ENCODE results near the gene NUP98.

NUP98 gene

DNA sequence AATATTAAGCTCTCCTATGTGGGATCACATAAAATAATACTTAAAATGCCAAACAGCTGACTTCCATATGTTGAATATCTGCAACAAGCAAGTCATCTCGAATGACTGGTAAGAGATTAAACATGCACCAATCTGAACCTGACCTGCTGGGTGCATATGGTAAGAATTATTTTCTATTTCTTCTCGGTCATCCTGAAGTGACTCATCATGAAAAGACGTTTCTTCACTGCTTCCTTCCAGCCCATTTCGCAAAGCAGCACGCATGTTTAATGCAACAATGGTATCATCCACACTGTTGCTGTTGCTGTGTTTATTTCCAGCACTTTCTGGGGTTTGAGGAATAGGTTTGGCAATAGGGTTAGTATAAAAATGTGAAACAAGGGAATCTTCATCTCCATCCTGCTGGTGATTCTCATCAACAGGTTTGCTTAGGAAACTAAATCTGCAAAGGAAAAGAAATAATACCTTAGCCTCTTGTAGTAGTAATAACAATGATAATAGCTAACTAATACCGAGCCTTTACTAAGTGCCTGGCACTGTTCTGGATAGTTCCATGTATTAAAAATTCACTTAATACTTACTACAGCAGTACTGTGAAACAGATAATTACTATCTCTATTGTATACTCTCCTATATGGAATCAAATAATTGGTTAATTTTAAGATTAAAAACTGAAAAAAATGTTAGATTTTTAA, 74.2 kb downstream of the NUP98 start:
- no peak for DNase-seq

DNA sequence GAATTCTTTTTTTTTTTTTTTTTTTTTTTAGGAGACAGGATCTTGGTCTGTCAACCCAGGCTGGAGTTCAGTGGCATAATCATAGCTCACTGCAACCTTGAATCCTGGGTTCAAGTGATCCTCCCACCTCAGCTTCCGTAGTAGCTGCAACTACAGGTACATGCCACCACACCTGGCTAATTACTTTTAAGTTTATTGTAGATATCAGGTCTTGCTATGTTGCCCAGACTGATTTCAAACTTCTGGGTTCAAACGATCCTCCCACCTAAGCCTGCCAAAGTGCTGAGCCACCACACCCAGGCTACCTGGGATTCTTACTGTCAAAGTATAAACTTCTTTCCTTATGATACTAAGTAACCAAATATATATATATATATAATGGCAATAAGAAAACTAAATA, 75.3 kb downstream of the NUP98 start:
- DNase-seq = no peak

DNA sequence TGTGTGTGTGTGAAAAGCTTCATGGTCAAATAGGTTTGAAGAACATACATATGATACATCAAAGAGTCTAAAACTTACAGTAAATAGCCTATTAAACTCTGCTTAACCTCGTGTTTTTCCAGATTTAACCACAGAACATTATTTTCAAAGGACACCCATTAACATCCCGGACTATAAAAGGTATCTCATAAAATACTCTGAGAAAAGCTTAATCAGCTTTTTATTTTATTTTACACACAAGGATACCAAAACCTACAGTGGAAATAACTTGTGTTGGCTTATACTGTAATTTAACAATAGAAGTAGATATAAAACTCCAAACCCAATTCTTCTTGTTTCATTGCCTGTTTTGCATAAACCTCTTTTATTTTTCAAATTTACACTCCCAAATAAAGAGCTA, 76.4 kb downstream of the NUP98 start:
- DNase-seq = no peak

DNA sequence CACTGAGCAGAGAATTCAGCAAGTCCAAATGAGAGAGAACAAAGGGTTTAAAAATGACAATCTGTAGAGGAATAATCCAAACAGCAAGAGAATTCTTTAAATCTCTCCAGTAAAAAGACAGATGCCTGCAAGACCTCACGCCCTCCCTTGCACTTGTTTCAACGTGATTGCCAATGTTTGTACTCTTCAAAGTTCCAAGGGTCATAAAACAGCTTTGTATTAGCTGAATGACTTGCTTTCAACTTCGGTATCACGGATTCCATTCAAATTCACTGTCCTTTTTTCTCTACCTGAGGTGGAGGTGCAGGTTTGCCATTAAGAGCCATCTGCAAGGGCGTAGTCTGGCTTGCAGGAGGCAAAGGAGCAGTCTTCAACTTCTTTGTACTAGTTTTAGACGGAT, 85.1 kb downstream of the NUP98 start:
- DNase-seq = no peak

DNA sequence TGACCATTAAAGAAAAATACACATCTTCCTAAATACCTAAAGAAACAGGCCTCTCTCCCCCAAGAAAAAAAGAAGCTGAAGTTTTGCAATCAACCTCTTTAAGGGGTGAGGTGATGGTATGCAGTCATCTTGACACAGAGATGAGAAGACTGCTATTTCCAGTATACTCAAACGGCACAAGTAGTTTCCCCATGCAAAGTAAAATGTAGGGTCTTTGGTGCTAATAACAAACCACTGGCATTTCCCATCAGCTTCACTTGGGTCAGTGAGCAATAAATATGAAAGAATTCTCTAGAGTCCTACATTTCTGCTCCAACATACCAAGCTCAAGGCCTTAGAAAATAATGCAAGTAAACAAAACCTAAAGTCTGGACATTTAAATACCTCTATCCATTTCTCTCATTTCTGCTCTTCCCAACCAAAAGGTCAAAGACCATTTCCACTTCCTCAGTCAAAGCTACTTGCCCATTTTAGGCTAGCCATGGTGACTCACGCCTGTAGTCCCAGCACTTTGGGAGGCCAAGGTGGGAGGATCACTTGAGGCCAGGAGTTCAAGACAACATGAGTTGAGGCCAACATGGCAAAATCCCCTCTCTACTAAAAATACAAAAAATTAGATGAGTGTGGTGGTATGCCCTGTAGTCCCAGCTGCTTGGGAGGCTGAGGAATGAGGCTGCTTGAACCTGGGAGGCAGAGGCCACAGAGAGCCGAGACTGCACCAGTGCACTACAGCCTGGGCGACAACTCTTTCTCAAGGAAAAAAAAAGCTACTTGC, 86.7 kb downstream of the NUP98 start:
- DNase-seq = no peak

DNA sequence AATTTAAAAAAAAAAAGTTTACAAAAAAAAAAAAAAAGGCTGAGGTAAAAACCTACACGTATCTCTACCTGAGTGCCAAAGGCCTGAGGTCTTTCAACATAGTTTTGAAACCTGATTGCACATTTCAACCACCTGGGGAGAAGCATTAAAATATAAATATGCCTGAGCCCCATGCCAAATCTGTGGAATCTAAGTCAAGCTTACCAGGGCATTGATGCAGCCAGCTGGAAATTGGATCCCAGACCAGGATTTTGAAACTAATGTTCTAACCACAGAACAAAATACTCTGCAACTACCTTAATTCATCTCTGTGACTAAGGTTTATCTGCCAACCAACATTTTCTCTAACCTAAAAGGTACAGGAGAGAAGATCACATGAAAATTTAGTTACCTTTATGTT, 87.4 kb downstream of the NUP98 start:
- DNase-seq = no peak

DNA sequence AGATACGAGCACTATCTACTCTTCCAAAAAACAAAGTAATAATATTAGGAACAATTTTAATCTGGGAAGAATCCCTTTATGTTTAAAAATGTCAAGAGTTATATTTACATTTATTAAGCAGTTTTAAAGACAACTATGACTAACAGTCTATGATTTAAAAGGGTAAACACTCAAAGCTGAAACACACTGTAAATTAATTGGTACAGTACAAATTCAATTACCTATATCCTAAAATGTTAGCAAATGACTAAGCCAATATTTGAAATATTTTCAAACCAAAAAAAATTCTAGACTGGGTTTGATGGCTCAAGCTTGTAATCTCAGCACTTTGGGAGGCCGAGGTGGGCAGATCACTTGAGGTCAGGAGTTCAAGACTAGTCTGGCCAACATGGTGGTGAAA, 90.2 kb downstream of the NUP98 start:
- DNase-seq = no peak

DNA sequence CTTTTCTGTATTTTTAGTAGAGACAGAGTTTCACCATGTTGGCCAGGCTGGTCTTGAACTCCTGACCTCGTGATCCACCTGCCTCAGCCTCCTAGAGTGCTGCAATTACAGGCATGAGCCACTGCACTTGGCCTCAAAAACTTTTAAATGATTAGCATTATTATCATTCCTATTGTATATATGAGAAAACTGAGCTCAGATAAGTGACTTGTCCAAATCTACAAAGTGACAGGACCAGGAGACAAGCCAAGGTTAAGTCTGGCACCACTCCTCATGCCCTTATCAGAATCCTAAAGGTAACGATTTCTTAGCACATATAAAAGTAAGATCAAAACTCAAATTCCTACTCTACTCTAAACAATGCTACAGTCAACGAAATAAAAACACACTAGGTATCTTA, 94.0 kb downstream of the NUP98 start:
- no peak for DNase-seq

DNA sequence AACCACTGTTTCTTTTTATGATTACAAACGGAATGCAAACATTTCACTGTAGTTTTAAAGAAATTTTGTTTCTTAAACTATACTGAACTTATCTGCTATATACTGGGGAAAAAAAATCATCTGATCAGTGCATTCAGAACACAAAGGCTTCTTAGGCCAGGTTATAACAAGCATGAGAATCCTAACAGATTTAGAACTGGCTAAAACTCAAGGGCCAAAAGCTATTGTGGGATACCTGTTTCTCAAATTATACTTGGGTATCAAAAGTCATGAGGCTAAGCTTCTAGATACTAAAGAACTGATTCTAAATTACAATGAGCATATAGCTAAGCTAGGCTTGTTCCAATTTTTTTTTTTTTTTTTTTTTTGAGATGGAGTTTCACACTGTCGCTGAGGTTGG, 96.4 kb downstream of the NUP98 start:
- no peak for DNase-seq

DNA sequence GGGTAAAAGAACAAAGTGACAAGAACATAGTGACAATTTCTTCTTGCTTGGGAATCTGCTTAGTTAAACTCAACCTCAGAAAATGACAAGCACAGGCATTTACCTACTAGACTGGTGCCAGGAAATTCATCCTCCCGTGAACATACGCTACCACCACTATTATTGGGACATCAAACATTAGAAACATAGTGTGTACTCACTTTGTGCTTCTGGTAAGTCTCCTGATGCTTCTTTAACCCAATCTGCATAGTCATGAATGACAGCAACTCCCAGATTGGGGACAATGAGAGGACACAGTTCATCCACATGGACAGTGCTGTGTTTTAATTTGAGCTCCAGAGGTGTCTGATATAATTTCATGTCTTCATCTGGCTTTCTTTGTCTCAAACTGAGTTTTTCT, 96.9 kb downstream of the NUP98 start:
- no peak for DNase-seq

DNA sequence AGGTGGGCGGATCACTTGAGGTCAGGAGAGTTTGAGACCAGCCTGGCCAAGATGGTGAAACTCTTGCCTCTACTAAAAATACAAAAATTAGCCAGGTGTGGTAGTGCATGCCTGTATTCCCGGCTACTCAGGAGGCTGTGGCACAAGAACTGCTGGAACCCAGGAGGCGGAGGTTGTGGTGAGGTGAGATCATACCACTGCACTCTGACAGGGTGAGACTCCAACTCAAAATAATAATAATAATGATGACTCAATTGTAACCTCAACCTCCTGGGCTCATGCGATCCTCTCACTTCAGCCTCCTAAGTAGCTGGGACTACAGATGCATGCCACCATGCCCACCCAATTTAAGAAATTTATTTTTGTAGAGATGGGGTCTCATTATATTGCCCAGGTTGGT, 110.6 kb downstream of the NUP98 start:
- DNase-seq = no peak

DNA sequence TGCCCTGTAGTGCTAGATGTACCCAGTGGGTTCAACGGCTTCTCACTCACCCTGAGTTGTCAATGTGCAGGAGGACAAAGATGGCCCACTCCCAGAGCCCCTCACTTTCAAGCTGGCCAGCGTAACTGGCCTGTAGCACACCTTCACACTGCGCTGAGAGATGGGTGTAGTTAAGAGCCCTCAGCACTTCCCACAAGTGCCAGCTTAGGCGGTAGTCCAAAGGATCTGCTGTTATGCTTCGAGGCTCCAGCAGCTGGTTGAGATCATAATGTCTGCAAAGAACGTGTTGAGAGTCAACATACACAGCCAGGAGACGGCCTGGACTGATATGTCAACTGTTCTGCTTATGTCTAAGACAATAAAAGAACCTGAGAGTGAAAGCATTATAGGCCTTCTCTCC, 111.4 kb downstream of the NUP98 start:
- DNase-seq = no peak

DNA sequence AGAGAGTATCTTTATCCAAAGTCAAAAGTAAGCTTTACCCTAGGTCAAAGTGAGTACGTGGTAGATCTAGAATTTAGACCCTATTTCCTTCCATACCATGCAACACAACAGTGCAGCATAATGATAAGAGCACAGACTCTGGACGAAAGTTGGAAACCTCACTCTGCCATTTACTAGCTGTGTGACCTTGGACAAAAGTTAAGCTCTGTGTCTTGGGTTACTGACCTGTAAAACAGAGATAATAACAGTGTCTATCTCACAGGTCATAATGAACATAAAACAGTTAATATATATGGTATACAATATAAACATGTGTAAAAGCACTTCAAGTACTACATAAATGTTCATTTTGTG, 112.6 kb downstream of the NUP98 start:
- DNase-seq = no peak

DNA sequence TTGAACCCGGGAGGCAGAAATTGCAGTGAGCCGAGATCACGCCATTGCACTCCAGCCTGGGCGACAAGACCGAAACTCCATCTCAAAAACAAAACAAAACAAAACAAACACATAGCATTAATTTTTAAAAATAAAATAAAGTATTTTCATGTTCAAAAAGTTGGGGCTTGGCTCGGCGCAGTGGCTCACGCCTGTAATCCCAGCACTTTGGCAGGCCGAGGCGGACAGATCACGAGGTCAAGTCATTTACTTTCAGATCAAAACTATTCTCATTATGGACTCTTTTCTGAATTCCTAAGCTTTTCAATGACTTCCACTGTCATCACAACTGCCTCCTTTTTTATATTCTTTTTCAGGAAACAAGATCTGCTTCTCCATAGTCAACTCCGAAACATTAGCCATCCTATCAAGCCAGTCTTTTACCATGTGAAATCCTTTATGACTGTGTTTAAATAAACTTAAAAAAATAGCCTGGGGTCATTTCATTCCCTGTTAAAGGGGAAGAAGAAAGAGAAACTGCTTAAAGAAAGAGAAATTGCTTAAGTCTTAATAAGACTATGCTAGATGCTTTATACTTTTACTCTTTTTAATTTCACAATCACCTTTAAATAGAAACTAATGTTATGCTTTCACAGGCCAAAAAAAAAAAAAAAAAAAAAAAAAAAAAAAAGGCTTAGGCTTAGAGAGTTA, 113.1 kb downstream of the NUP98 start:
- no peak for DNase-seq

DNA sequence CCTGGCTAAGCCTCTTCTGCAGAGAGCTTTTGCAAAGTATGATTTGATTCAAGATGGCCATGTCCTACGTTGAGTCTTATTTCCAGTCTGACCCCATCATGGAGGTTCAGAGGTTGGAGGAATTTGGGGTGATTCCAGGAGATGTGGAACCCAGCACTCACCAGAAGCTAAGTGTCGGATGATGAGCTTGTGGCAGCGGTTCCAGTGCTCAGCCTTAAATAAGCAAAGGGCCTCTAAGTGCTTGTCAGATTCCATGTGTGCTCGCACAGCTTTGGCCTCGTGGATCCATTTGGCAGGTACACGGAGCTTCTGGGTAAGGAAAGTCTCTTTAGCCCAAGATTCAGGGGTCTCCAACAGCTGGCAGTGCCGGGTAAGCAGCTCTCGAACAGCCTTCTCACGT, 114.3 kb downstream of the NUP98 start:
- DNase-seq = no peak

DNA sequence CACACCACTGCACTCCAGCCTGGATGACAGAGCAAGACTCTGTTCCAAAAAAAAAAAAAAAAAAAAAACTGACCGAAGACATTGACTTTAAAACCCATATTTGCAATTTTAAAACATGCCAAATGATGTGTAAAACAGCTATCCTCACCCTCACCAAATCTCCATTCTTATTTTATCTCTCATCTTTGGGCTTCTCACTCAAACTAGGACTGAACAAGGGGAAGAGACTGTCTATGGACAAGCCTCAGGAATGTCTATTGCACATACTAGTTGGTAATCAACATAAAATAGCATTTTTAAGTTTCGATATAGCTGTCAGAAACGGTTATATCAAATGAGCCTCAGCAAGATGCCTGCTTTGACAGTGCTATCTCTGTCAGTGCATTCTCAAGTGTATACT, 118.3 kb downstream of the NUP98 start:
- DNase-seq = no peak

DNA sequence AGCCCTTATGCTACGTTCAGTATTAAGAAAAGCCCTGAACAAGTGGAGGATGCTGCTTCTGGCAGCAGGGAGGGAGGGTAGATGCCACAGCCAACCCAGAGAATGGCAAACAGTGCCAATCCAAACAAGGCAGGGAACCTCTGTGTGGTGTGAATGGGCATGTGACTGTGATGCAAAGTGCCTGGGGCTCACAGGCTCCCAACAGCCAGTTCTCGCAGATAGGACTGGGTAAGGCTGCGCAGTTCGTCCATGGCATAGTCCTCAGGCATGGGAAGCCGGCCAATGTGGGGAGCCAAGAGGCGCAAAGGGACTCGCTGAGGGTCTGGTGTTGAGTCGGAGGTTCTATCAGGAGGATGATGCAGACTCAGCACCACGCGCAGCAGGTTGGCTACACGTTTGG, 121.4 kb downstream of the NUP98 start:
- no peak for DNase-seq

DNA sequence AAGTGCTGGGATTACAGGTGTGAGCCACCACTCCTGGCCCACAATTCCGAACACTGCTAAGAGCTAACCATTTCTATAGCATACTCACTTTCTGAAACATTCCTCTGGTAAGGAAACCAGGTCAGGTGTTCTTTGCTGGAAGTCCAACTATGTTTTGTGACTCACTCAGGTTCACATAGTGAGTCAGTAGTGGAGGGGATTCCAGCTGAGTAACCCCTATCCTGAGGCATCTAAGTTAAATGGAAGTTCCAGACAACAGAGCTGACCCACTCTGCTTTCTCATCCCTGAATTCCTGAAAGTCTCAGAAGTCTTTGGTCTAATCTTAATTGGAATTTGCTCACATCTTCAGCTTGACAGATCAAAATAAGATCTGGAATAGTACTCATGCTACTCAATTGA, 123.2 kb downstream of the NUP98 start:
- DNase-seq = no peak

DNA sequence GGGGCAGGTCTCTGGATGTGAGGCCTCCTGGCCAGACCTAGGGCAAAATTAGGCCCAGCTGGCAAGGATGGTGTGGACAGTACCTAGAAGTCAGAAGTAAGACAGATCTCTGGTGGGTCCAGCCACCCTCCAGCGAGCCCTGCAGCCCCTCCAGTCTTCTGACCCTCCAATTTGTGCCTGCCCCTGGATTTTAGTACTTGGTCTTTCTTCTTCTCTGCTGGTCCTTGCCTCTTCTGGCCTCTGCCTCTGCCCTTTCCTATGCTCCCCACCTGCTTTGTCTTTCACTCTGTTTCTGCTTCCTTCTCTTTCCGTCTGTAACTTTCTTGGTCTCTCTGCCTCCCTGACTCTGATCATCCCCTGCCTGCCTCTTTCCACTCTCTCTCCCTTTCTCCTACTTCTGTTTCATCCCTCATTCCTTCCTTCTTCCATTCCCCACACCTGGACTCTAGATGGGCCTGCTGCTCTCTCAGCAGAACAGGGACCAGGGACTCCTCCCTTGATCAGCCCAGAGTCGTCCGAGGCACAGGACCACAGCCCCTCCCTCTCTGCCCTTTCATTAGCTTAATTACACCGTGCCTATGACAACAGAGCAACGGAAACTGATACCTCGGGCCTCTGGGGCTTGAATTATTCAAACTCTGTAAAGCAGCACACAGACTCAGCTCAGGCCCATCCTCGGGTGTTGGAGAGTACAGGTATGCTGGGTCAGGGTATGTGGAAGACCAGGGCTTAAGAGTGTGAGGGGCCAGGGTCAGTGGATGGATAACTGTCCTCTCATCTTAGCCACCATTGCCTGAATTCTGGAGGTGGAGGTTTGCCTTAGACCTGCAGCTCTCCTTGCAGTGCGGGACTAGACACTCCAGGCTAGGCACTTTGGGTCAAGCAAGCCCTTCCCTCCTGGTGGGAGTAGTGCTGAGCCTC, 125.8 kb downstream of the NUP98 start, which contains the start of gene CHRNA10:
Gene CHRNA10 (minus strand): TSS at position 51 of the 921 bp plus-strand sequence. CDS start 72 bp downstream, outside the sequence.
- no peak for DNase-seq

DNA sequence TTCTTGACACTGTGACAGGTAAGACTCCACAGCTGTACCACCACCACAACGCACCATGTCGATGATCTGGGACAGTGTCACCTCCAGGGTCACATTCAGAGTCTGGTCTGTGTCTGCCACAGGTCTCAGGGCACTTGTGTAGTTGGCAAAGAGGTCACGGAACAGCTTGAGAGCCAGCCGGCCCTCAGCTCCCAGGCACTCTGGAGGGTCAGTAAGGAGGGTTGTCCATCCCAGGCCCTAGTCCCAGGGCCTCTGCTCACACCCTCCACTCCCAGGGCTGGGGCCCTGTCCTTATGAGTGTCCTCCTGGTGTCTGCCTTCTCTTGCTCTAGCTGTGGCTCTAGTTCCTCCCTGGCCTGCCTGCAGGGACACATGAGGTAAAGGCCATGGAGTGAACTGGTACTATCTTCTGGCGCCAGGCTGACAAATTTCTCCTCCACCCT, 127.6 kb downstream of the NUP98 start:
- no peak for DNase-seq

DNA sequence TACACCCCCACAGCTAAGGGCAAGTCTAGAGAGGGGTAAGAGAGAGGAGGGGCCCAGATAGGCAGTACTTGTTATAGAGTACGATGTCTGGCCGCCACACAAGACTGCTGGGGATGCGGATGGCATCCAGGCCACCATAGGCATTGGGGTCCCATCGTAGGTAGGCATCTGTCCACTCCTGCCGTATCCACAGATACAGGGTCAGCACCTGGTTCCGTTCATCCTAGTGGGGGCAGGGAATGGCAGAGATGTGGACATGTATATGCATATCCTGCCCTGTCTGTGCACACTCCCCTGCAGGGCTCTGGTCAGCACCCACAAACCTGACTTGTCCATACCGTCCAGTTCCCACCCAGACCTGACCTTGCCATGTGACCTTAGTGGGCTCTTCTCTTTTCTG, 128.2 kb downstream of the NUP98 start:
- no peak for DNase-seq

DNA sequence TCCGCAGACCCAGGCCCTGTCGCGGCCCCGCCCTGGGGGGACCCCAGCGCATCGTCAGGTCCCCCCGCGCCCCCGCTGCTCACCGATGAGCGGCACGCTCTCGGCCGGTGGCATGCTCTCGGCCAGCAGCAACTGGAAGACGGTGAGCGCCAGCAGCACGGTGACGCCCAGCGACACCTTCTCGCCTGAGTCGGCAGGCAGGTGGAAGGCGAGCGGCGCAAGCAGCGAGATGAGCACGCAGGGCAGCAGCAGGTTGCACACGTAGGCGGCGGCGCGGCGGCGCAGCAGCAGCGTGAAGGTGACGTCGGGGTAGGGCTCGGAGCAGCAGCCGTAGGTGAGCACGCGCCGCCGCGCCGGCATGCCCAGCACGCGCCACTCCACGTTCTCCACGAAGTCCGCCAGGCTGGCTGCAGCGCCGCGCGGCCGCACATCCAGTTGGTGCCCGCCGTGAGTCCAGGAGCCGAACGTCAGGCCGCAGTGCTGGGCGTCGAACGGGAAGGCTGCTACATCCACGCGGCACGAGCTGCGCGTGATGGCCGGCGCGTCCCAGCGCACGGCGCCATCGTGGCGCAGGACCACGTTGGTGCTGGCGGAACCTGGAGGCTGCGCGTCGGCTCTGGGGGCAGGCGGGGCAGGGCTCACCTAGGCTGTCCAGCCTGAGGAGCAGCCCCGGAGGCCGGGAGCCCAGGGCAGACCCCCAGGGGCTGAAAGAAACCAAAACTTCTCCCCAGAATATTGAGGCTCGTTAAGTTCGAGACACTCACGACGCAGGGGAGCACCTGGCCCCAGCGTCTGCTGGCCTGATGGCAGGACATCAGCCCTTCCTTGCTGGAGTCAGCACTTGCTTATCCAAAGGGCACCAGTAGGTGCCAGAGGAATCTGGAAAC, 130.0 kb downstream of the NUP98 start:
- no peak for DNase-seq
